Measurements from ENCODE around the gene TMEM120B. TPM values are rescaled to one million over a fixed set of nuclear protein-coding genes. Genes with fewer than 3 reads are reported as not detected.

Gene TMEM120B
- total RNA-seq, 4 donors from 2014 or later: 3.5 to 7.2 (median 5.1) TPM

GRCh38 chr12:121800694-121801594 is 88.4 kb downstream of the TMEM120B start:
- peak; percentile 75 to 96 for DNase-seq (ENCODE audit: low spot score in 2 of 2)
- intact Hi-C loops (cut with DNase I; ENCODE audit: low total_unique reads): no loop called here
- H3K4me3 ChIP-seq (ENCODE audit: low read depth, poor library complexity, severe bottlenecking): peak overlapping the region; percentile 78
- WGBS, 2 donors: 0 to 1% methylated on average over 53 to 55 of the region's 86 CpGs
- TF ChIP-seq POLR2A (IDR thresholded peaks at IDR 0.05): no peak
- no peak for TF ChIP-seq CTCF (IDR thresholded peaks at IDR 0.05)

GRCh38 chr12:121801595-121802484 is 89.3 kb downstream of the TMEM120B start:
- DNase-seq (ENCODE audit: low spot score in 2 of 2): no peak
- 2 to 3% methylated on average over 18 of the region's 18 CpGs for WGBS, 2 donors
- TF ChIP-seq CTCF (IDR thresholded peaks at IDR 0.05) (no peak), POLR2A (IDR thresholded peaks at IDR 0.05) (no peak)
- peak overlapping the region; percentile 78 for H3K4me3 ChIP-seq (ENCODE audit: low read depth, poor library complexity, severe bottlenecking)
- intact Hi-C loops (cut with DNase I; ENCODE audit: low total_unique reads): no loop called here

DNA sequence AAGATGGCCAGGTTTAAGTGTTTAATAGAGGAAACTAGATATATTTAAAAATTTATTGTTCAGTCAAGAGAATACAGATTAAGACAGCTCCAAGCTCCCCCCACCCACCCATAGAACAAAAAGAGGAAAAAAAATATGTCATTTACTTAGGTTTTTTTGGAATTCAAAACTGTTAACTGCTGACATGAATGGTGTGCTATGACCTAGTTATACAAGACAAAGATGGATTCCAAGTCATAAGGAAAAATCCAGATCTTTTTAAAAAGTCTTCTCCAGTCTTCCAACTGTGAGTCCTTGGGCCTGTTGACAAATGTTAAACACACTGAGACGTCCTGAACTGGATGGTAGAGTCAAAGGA is 89.9 kb downstream of the TMEM120B start:
- 0% methylated on average over 1 of the region's 1 CpG for WGBS, 2 donors
- no peak for DNase-seq (ENCODE audit: low spot score in 2 of 2)
- TF ChIP-seq CTCF (IDR thresholded peaks at IDR 0.05) (no peak), POLR2A (IDR thresholded peaks at IDR 0.05) (no peak)
- peak overlapping the region; percentile 52 for H3K4me3 ChIP-seq (ENCODE audit: low read depth, poor library complexity, severe bottlenecking)
- intact Hi-C loops (cut with DNase I; ENCODE audit: low total_unique reads): no loop called here

DNA sequence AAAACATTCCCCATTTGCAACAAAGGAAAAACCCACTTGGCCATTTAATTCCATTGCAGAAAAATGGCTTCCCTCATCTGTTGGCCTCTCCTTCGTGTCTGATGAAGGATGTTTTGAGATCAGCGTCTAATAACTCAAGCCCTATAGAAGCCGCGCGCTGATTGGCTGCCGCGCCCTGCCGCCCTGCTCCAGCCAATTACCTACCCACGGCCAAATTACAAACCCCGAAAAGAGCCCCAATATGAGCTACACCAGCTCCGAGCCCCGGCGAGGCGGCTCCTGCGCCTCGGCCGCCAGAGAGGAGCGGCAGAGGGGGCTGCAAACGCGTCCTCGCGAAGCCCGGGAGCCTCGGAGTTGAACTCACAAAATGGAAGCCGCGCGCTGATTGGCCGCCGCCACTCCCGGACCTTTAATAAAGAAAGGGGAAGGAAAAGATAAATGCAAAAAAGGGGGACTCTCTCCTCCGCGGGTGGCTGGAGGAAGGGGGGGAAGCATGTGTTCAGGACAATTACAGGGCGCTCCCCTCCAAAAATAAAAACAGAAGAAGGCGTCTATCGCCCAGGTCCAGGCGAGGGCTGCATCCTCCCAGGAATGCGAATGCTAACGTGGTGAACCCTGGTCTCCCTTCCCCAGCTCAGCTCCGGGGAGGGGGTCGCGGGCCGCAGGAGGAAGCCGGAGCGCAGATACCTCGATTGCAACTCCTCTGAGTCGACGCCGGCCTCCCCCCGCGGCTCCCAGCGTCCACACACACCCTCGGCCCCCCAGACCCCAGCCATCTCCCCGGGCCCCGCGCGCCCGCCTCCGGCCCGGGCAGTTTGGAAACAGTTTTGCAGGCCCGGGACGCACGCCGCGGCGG is 90.5 kb downstream of the TMEM120B start:
- DNase-seq (ENCODE audit: low spot score in 2 of 2): peak; percentile 92 to 98
- H3K4me3 ChIP-seq (ENCODE audit: low read depth, poor library complexity, severe bottlenecking): peak overlapping the region; percentile 52
- 0% methylated on average over 40 to 50 of the region's 65 CpGs for WGBS, 2 donors
- TF ChIP-seq POLR2A (IDR thresholded peaks at IDR 0.05) (peak in 1 of 2 donors; percentile 90), CTCF (IDR thresholded peaks at IDR 0.05) (no peak)
- intact Hi-C loops (cut with DNase I; ENCODE audit: low total_unique reads): no loop called here

GRCh38 chr12:121803861-121804416 is 91.4 kb downstream of the TMEM120B start, which contains the start of gene SETD1B:
SETD1B (plus strand) TSS chr12:121804009; CDS start chr12:121804738, 729 bp downstream.
- TF ChIP-seq POLR2A (IDR thresholded peaks at IDR 0.05): no peak
- no peak for TF ChIP-seq CTCF (IDR thresholded peaks at IDR 0.05)
- intact Hi-C loops (cut with DNase I; ENCODE audit: low total_unique reads): no loop called here
- peak within 1 kb of the TSS; percentile 52 for H3K4me3 ChIP-seq (ENCODE audit: low read depth, poor library complexity, severe bottlenecking)
- 0% methylated on average over 31 to 32 of the region's 74 CpGs for WGBS, 2 donors
- peak in 1 of 2 donors; percentile 90 for DNase-seq (ENCODE audit: low spot score in 2 of 2)

Data from lower leg skin (tissue), 4 donors.